HEK293 (cell line): ENCODE data around the gene HMGCS1.

Experiments used
- GLIS1 ChIP-seq: fragments of 450-650 bp; formaldehyde crosslinking; IDR thresholded peaks from 2 replicates; pipeline ENCODE4 v1.5.1; 2016; ENCODE audit warnings: missing biosample characterization, missing genetic modification characterization
- GLIS2 ChIP-seq: fragments of 450-650 bp; formaldehyde crosslinking; IDR thresholded peaks from 2 replicates; pipeline ENCODE4 v1.5.1; 2016; ENCODE audit warnings: missing biosample characterization, missing genetic modification characterization
- KLF16 ChIP-seq: fragments of 450-650 bp; formaldehyde crosslinking; IDR thresholded peaks from 2 replicates; pipeline ENCODE4 v1.5.1; 2017; ENCODE audit warnings: missing biosample characterization, missing genetic modification characterization
- PRDM2 ChIP-seq: fragments of 450-650 bp; formaldehyde crosslinking; IDR thresholded peaks from 2 replicates; pipeline ENCODE4 v1.5.1; 2016; ENCODE audit warnings: missing biosample characterization, missing genetic modification characterization, borderline replicate concordance
- ZBTB10 ChIP-seq: fragments of 450-650 bp; formaldehyde crosslinking; IDR thresholded peaks from 2 replicates; pipeline ENCODE4 v1.5.1; 2016; ENCODE audit warnings: missing biosample characterization, missing genetic modification characterization
- ZBTB20 ChIP-seq: fragments of 450-650 bp; formaldehyde crosslinking; IDR thresholded peaks from 2 replicates; pipeline ENCODE4 v1.5.1; 2016; ENCODE audit warnings: missing biosample characterization, missing genetic modification characterization
- ZBTB44 ChIP-seq: fragments of 450-650 bp; IDR thresholded peaks from 2 replicates; pipeline ENCODE4 v1.5.1; 2018; ENCODE audit warnings: missing biosample characterization, mild to moderate bottlenecking, missing genetic modification characterization
- ZBTB48 ChIP-seq: fragments of 450-650 bp; formaldehyde crosslinking; IDR thresholded peaks from 2 replicates; pipeline ENCODE4 v1.5.1; 2016; ENCODE audit warnings: missing biosample characterization, missing genetic modification characterization
- ZBTB7A ChIP-seq: fragments of 450-650 bp; formaldehyde crosslinking; IDR thresholded peaks from 2 replicates; pipeline ENCODE4 v1.5.1; 2016; ENCODE audit warnings: low read depth, missing biosample characterization, missing genetic modification characterization
- ZNF112 ChIP-seq: fragments of 450-650 bp; formaldehyde crosslinking; IDR thresholded peaks from 2 replicates; pipeline ENCODE4 v1.5.0; 2017; ENCODE audit warnings: missing biosample characterization, missing genetic modification characterization
- ZNF140 ChIP-seq: fragments of 450-650 bp; formaldehyde crosslinking; IDR thresholded peaks from 2 replicates; pipeline ENCODE4 v1.5.1; 2016; ENCODE audit warnings: missing biosample characterization, missing genetic modification characterization
- ZNF148 ChIP-seq: fragments of 450-650 bp; formaldehyde crosslinking; IDR thresholded peaks from 2 replicates; pipeline ENCODE4 v1.5.0; 2017; ENCODE audit warnings: missing biosample characterization, missing genetic modification characterization, borderline replicate concordance
- ZNF16 ChIP-seq: fragments of 450-650 bp; formaldehyde crosslinking; IDR thresholded peaks from 2 replicates; pipeline ENCODE4 v1.5.1; 2016; ENCODE audit warnings: low read depth, missing biosample characterization, missing genetic modification characterization
- ZNF174 ChIP-seq: fragments of 450-650 bp; formaldehyde crosslinking; IDR thresholded peaks from 2 replicates; pipeline ENCODE4 v1.5.0; 2017; ENCODE audit warnings: missing biosample characterization, mild to moderate bottlenecking, missing genetic modification characterization
- ZNF324 ChIP-seq: fragments of 450-650 bp; formaldehyde crosslinking; IDR thresholded peaks from 2 replicates; pipeline ENCODE4 v1.5.1; 2016; ENCODE audit warnings: missing biosample characterization, missing genetic modification characterization
- ZNF335 ChIP-seq: fragments of 450-650 bp; formaldehyde crosslinking; conservative IDR thresholded peaks from 2 replicates; pipeline ENCODE4 v1.5.1; 2016; ENCODE audit warnings: missing biosample characterization, missing genetic modification characterization
- ZNF48 ChIP-seq: fragments of 450-650 bp; formaldehyde crosslinking; IDR thresholded peaks from 2 replicates; pipeline ENCODE4 v1.5.1; 2016; ENCODE audit warnings: missing biosample characterization, missing genetic modification characterization
- ZNF624 ChIP-seq: fragments of 450-650 bp; formaldehyde crosslinking; IDR thresholded peaks from 2 replicates; pipeline ENCODE4 v1.5.1; 2017; ENCODE audit warnings: missing biosample characterization, missing genetic modification characterization
- TF ChIP-seq, protein P1 (sequence below): fragments of 450-650 bp; formaldehyde crosslinking; IDR thresholded peaks from 2 replicates; pipeline ENCODE4 v1.5.1; 2016; ENCODE audit warnings: missing biosample characterization, missing genetic modification characterization
- TF ChIP-seq, protein P2 (sequence below): fragments of 450-650 bp; formaldehyde crosslinking; IDR thresholded peaks from 2 replicates; pipeline ENCODE4 v1.5.1; 2016; ENCODE audit warnings: missing biosample characterization, missing genetic modification characterization
- TF ChIP-seq, protein P3 (sequence below): fragments of 450-650 bp; formaldehyde crosslinking; IDR thresholded peaks from 2 replicates; pipeline ENCODE4 v1.5.1; 2016; ENCODE audit warnings: missing biosample characterization, missing genetic modification characterization

HMGCS1 gene

DNA sequence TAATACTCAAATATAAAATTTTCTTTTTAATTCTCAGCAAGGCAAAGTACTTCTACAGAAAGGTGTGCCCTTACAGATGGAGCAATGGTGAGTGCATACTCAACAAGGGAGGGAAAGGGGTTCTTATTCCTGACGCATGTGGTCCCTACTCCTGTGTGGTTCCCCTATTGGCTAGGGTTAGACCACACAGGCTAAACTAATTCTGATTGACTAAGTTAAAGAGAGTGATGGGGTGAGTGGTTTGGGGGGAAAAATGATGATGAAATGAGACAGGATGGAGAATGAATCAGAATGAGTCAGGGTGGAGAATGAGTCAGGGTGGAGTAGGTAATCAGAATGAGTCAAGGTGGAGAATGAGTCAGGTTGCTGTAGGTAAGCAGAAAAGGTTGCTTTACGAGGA, 22.9 kb upstream of the HMGCS1 start (continued):
- 0 out of 2 replicates have a peak, but pooled peaks have one; percentile 28 for TF ChIP-seq ZNF112
- no peak for TF ChIP-seq ZBTB10 (tag by site-specific recombination)
- TF ChIP-seq GLIS2 (tag by site-specific recombination), result no peak
- TF ChIP-seq ZNF16, result no peak
- no peak for TF ChIP-seq PRDM2 (tag by site-specific recombination)
- no peak for TF ChIP-seq KLF16
- TF ChIP-seq, protein P1, sequence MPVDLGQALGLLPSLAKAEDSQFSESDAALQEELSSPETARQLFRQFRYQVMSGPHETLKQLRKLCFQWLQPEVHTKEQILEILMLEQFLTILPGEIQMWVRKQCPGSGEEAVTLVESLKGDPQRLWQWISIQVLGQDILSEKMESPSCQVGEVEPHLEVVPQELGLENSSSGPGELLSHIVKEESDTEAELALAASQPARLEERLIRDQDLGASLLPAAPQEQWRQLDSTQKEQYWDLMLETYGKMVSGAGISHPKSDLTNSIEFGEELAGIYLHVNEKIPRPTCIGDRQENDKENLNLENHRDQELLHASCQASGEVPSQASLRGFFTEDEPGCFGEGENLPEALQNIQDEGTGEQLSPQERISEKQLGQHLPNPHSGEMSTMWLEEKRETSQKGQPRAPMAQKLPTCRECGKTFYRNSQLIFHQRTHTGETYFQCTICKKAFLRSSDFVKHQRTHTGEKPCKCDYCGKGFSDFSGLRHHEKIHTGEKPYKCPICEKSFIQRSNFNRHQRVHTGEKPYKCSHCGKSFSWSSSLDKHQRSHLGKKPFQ, result no peak
- TF ChIP-seq ZBTB7A (tag by site-specific recombination), result no peak
- TF ChIP-seq ZNF174 (tag by site-specific recombination), result no peak
- TF ChIP-seq, protein P2, sequence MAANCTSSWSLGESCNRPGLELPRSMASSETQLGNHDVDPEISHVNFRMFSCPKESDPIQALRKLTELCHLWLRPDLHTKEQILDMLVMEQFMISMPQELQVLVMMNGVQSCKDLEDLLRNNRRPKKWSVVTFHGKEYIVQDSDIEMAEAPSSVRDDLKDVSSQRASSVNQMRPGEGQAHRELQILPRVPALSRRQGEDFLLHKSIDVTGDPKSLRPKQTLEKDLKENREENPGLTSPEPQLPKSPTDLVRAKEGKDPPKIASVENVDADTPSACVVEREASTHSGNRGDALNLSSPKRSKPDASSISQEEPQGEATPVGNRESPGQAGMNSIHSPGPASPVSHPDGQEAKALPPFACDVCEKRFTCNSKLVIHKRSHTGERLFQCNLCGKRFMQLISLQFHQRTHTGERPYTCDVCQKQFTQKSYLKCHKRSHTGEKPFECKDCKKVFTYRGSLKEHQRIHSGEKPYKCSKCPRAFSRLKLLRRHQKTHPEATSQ (tag by site-specific recombination), result no peak
- peak; percentile 55; the same call in 1 of the 2 replicates for TF ChIP-seq ZNF148
- TF ChIP-seq ZBTB48, result no peak
- peak; percentile 86; the same call in 1 of the 2 replicates for TF ChIP-seq ZNF324 (tag by site-specific recombination)
- no peak for TF ChIP-seq ZBTB20
- no peak for TF ChIP-seq ZNF48 (tag by site-specific recombination)
- TF ChIP-seq, protein P3, sequence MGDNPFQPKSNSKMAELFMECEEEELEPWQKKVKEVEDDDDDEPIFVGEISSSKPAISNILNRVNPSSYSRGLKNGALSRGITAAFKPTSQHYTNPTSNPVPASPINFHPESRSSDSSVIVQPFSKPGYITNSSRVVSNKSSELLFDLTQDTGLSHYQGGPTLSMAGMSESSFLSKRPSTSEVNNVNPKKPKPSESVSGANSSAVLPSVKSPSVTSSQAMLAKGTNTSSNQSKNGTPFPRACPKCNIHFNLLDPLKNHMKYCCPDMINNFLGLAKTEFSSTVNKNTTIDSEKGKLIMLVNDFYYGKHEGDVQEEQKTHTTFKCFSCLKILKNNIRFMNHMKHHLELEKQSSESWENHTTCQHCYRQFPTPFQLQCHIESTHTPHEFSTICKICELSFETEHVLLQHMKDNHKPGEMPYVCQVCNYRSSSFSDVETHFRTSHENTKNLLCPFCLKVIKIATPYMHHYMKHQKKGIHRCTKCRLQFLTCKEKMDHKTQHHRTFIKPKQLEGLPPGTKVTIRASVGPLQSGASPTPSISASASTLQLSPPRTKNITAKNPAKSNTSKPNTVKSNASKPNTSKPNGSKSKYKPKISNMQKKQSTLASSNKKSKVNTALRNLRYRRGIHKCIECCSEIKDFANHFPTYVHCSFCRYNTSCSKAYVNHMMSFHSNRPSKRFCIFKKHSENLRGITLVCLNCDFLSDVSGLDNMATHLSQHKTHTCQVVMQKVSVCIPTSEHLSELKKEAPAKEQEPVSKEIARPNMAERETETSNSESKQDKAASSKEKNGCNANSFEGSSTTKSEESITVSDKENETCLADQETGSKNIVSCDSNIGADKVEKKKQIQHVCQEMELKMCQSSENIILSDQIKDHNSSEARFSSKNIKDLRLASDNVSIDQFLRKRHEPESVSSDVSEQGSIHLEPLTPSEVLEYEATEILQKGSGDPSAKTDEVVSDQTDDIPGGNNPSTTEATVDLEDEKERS (tag by site-specific recombination), result peak; percentile 76; the same call in 1 of the 2 replicates
- TF ChIP-seq ZNF335 (tag by site-specific recombination), result 0 out of 2 replicates have a peak, but pooled peaks have one; percentile 16
- no peak for TF ChIP-seq GLIS1 (tag by site-specific recombination)
- no peak for TF ChIP-seq ZBTB44 (tag by site-specific recombination)
- TF ChIP-seq ZNF140 (tag by site-specific recombination), result no peak
- no peak for TF ChIP-seq ZNF624
